ENCODE measurements around the gene ALDOC.

The ALDOC gene

DNA sequence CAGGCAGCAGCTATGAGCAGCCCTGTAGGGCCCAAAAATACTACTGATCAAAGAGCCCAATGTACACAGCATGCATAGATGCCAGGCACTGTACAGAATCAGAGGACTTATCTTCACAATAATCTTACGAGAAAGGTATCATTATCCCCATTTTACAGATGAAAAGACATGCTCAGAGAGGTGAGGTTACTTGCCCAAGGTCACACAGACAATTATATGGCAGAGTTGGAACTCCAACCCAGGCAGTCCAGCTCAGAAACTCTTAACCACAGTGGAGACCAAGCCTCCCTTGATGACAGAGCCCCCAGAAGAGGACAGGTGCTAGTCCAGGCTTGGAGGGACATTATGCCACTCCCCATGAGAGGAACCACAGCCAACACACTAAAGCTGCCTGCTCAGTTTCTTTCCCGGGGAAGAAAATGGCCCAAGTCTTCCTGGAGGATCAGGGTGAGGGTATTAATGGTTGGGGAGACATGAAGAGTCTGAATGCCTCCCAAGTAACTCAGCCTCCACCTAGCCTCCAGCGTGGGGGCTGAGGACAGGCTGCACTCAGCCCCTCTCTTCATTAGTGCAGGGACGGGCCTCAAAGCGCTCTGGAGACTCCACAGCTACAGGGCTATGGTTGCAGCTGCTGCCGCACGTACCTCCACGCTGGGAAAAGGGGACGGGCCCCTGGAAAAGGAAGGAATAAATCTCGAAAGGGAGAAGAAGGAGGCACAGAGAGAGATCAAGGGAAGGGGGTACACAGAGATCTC is 25.1 kb downstream of the ALDOC start:
- no peak for DNase-seq

DNA sequence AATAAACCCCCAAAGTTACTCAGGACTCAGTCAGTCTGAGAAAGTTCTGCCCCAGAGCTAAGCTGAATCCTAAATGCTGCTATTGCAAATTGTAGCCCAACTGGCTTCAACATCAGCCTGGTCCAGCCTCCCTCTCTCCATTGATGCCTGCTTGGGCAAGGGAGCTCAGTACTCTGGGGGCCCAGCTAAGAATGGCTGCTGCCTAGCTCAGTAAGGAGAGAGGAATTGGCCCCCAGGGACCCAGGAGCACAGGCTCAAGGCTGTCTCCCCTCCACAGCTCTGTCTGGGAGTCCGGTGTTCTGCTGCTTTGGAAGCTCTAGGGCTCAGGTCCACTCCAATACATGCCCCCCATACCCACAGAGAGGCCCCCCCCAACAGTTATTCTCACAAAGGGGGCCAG is 25.8 kb downstream of the ALDOC start:
- no peak for DNase-seq

DNA sequence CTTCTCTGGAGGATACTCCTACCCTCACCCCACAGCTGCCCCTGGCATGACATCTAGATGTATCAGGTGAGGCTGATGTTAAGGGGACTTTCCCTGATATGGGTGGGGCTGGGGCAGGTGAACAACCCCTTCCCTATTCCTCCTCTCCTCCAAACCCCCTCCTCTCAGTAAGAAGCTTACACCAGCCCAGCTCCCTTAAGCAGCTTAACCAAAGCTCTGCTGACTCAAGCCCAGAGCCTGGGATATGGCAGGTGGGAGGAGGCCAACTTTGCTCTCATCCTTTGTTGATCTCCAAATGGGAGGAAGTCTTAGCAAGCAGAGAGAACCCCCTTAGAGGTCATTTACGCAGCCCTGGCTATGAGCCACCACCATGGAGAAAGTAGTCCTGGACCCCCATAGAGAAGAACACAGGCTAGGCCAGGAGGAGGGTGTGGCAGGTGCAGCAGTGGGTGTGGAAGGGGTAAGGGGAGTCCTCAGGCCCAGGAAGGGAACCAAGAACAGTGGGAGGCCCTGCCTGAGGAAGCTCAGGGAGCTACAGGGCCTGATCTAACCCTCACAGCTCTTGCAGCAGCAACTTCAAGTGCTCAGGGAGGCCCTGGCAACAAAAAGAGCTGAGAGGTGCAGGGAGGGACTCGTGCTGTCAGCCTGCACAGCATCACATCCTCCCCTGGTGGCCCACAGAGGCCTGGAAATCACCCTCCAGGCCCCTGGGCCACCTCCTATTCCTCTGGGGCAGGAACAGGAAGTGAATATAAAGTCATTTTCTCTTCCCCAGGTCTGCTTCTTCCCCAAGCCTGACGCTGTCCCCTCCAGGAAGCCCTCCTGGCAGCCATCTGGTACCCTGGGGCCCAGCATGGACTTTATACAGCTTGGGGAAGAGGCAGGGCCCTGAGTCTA is 27.2 kb downstream of the ALDOC start:
- no peak for DNase-seq

DNA sequence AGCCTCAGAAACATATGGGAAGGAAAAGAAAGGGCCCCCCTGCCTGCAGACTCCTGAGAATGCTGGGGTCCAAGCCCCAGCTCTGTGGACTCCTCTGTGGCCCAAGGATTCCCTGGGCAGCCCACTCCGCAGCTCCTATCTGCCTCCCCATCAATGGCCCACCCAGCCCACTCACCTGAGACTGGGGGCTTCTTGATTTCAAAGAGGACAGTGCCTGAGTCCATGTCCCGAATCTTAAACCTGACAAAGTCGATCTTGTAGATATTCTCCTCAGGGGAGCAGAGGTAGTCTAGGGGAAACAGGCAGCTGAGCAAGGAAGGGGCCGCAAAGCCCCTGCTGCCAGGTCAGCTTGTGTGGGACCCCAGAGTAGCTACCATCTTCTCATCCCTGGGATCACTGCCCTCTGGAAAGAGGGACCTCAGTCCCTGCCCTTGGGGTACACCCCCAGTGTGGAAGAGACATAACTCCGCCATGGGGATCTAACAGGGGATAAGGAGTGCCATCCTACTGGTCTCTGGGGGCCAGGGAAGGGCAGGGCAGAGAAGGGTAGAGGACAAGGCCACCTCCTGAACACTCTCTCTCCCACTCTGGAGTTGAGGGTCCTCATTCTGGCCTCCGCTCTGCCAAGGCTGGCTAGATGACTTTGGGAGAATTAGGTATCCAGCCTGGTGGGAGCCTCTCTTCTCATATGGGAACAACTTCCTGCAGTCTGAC is 28.1 kb downstream of the ALDOC start:
- no peak for DNase-seq

DNA sequence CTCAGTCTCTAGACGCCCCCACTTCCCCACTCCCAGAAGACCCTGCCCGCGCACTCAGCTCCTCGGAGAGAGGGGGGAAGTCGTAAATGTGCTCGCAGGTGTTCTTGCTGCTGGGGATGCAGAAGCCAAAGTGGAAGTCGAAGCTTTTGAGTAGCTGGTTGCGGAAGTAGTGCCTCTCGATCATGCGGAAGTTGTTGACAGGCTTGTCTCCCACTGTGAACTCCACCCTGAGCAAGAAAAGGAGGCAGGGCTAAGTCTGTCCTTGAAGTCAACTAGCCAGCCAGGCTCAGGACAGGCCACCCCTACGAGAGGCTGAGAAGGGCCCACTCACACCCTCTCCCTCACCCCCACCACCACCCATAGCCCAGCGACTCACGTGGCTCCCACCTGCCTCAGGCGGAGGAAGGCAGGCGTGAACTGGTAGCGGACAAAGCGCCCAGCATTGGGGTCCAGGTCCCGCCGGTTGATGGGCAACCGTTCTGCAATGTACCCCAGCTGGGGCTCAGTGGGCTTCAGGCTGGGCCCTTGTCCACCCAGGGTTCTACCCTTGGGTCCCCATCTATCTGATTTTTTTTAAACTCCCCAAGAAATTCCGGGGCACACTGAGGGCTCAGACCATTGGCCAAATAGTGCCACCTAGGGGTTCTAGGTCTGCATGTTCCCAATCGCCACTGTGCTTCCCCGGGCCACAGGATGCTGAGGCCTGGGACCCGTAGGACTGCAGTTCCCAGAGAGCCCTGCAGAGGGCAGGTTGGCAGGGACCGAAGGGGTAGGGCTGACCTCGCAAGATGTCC is 28.9 kb downstream of the ALDOC start:
- DNase-seq, result no peak

DNA sequence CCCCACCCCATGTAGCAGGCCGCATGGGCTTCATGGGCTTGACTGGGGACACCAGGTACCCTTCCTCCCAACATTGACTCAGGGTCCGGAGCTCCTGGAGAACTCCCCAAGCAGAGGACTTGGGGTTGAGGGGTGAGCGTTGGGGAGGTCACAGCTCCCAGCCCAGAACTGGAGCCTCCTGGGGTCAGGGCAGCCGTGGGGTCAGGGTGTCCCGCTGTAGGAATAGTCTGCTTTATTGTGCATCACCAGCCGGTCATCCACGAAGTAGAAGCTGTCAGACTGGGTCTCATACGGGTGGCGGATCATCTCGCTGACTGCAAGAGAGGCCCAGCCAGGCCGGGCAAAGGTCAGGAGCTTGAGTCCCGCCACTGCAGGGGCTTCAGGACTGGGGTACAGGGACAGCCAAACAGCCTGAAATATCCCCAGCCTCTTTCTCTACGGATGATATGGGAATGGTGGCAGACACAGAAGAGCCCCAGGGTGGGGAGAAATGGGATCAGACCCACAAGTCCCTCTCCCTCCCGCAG is 29.5 kb downstream of the ALDOC start:
- no peak for DNase-seq

DNA sequence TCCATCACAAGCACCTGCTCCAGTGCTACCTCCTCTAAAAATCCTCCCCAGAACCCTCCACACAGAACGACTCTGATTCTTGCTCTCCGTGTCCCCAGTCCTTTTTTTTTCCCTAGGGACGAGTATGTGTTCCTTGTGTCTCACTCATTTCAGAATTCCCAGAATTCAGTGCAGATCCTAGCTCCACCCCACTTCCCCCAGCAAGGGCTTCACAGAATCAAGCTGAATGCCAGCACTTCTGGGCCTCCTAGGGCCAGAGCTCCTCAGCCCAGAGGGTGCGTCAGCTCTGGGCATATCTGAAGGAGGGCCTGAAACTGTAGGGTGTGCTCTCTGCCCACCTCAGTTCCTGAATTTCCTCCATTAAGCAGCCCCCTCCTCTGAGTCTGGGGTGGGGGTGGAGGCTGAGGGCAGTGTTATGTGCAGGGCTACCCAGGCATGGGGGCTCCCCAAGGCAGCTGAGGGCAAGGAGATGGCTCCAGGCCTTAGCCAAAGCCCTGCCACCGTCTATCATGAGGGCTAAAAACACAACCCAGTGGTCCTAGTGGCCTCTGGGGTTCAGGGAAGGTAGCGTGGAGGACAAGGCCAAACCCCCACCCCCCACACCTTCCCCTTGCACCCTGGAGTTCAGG is 30.8 kb downstream of the ALDOC start:
- DNase-seq, result no peak

DNA sequence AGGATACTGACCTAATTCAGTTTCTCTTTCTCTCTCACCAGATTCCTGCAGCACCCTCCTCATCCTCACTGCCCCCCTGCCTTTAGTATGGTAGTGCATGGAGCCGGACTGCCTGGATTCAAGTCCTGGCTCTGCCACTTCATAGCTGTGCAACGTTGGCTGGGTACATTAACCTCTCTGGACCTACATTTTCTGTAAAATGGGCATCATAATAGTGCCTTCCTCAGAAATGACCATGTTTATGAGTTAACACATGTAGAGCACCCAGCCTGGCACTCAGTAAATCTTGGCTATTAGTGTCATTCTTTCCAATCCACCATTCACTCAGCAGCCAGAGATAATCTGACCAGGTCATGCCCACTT is 31.6 kb downstream of the ALDOC start:
- no peak for DNase-seq

DNA sequence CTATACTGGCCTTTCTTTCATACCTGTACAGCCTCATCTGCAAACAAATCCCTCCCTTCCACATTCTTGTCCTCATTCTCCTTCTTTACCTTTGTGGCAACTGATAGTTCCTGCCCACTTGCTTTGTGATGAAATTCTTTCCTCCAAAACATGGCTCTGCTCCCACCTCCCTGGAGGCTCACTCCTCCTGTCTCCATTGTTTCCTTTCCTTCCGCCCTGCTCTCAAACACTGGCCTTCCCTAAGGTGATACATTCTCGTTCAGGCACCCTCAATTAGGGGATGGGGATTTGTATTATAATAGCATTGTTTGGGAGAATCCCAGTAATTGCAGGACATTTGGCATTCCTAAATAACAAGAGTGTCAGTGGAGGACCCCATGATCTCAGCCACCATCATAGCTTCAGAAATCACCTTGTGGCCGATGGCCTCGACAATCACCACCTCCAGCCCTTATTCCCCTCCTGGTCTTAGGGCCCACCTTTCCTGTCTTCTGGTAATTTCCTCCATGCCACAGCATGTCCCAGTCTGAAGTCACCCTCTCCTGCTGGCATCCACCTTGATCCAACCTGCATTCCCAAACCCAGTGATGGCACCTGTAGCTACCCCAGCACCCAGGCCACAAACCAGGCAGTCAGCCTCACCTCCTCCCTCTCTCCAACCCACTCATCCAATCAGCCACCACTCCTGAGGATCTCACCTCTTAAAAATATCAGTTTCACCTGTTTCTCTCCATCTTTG is 32.1 kb downstream of the ALDOC start:
- DNase-seq, result no peak

DNA sequence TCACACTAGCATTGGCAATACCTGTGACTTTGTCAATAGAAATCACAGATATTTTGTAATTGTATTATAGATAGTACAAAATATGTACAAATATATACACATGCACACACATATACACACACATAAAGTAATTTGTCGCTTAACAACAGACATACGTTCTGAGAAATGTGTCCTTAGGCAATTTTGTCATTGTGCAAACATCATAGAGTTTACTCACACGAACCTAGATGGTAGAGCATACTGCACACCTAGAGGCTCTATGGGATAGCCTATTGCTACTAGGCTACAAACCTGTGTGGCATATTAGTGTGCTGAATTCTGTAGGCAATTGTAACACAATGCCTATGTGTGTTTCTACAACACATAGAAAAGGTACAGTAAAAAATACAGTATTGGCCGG is 35.3 kb downstream of the ALDOC start:
- no peak for DNase-seq

DNA sequence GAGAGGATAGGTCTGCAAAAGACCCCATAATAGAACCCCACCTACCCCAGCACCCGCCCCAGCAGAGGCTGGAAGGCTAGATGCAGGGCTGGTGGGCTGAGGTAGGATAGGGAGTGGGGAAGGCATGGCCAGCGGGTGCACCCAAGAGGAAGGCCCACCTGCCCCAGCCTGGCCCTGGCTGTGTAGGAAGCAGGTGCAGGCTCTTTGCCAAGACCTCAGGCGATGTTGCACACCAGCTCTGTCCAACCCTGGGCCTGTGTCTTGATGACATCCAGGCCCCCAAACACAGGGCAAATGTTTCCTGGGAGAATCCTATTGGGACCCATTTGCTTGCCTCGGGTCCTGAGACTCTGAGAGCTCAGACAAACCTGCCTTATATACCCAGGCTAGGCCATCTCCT is 36.5 kb downstream of the ALDOC start:
- DNase-seq, result no peak

DNA sequence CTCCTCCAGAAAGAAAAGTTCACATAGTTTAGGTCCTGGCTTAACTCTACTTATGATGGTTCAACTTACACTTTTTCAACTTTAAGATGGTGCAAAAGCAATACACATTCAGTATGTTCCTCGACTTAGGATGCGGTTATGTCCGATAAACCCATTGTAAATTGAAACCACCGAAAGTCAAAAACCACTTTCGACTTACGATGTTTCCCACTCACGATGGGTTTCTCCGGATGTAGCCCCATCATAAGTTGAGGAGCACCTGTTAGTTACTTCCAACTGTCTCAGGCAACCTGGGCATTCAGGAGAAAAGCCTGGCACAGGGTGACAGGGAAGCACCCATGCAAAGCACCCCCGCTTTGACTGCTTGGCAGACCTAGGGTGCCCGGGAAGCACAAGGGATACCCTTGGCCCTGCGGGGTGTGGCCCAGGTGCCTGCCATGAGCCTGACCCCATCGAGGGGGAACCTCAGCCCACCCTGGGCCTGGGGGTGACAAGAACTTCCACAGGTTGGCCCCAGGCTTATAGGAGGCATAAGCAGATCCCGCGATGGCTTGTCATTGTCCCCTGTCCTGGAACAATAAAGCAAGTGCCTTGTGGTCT is 38.3 kb downstream of the ALDOC start:
- no peak for DNase-seq

DNA sequence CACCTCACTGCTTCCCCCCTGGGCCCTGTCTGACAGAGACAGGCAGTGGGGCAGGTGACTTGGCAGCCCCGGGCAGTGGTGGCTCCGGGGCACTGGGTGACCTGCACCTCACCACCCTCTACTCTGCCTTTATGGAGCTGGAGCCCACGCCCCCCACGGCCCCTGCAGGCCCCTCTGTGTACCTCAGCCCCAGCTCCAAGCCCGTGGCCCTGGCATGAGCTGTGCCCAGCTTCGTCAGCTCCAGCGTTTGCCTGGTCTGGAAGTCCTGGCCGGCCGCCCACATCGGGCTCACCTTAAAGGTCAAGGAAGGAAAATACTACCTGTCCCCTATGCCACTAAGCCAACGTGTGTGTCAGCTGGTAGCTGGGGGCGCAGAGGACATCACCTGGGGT is 39.5 kb downstream of the ALDOC start:
- DNase-seq, result no peak

DNA sequence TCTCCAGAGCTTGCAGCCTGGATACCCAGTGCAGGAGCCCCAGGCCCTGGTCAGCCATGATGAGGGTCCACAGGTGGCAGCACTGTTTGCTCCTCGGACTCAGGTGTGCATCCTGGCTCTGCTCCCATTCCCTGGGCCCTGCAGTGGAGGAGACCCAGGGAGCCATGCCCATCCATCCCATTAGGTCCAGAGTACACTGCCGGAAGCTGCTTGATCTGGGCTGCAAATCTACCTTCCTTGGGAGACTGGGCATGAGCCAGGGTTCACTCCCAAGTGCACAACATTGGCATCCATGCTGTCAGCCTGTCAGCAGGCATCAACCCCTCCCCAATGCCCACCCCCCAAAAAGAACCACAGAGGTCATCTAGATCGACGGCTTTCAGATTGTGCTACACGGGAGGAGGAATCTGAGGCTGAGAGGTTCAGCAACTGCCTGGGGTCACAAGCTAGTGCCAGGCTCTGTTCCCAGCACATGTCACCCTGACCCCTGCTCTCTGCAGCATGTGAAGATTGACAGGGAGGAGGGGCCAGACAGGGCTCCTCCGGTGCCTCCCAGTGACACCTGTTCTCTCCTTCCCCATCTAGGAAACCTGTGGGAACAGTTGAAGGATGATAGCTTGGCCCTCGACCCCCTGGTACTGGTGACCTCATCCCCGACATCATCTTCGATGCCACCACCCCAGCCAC is 40.0 kb downstream of the ALDOC start:
- no peak for DNase-seq

DNA sequence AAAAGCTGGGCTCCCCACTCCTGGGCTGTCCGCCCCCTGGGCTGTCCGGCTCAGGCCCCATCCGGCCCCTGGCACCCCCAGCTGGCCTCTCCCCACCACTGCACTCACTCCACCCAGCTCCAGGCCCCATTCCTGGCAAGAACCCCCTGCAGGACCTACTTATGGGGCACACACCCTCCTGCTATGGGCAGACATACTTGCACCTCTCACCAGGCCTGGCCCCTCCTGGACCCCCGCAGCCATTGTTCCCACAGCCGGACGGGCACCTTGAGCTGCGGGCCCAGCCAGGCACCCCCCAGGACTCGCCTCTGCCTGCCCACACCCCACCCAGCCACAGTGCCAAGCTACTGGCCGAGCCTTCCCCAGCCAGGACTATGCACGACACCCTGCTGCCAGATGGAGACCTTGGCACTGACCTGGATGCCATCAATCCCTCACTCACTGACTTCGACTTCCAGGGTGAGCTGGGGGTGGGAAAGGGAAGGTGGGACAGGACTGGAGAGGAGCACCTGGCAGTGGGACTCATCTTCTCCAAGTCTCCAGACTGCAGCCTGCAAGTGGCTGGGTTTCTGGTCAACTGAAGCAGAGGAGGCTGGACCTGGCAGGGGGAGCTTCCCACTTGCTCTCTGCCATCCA is 41.8 kb downstream of the ALDOC start:
- no peak for DNase-seq

DNA sequence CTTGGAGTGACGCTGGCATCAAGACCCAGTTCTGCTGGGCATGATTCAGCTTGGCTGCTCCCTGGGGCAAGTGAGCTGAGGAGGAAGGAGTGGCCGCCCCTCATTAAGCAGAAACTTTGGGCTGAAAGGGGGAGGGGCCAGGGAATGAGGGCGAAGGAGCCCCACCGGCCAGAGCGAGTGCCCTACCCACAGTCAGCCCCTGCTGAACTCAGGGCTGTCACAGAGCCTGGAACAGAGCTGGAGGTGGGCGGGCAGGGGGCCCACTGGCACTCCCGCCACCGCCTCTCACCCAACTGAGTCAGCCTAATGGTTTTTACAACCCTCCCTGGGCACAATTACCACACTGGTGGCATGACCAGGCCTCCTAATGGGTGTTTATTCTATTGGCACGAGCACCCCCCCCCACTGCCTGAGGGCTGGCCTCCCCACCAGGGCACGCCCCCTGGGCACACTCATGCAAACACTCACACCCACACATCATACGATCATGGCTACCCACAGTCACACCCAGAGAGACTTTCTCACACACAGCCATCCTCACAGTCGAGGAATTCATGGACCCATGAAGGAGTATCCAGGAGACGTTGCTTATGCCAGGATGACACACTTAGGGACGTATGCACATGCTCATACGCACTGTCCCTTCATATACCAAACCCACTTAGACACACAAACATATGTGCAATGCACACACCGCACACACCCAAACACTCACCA is 43.4 kb downstream of the ALDOC start:
- no peak for DNase-seq

DNA sequence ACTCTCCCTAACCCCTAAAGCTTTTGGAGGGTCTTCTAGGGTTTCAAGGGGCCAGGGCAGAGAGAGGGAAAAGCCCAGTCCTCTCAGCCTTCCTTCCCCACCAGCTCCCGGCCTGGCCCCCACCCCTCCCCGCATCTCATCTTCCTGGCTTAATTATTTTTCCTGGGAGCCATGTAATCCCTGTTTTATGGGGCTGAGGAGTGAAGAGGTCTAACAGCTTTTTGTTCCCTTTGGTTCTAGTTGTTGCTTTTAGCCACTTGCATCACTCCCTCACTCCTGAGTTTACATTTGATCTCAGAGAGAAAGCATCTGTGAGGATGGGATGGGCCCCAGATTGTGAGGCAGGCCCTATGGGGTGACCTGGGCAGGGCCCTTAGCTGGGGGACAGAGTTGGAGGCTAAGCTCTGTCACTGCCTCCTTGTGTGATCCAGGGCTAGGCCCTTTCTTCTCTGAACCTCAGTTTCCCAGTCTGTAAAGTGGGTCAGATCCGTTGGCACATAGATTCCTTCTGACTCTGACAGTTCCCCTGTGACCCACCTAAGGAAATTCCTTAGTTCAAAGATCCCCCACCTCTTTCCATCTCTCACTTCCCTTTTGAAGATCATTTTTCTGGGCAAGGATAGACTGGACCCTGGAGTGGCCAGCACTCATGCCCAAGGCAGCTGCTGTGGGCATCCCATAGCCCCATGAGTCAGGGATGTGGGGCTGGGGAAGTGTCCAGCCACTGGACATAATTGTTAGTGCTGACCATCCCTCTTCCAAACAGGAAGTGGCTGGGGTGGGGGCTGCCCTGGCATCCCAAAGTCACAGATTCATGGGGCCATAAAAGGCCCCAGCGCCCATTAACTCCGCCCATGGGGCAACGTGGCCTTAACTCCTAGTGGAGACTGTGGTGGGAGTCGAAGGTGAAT is 44.4 kb downstream of the ALDOC start:
- DNase-seq, result no peak

DNA sequence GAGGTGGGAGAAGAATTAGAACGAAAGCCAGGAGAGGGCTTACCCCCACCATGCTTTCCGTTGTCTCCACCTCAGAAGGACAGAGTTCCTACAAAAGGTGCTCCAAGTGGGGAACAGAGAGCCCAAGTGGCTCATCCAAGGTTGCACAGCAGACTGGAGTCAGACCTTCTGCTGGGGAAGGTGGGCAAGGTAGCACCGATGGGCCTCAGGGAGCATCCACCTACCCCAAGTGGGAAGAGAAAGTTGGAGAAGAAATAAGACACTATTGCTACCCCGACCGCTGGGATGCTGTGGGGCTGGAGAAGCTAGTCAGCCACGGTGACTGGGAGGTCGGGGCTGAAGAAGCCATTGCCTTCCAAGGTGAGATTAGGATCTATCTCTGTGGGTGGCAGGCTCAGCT is 45.8 kb downstream of the ALDOC start:
- DNase-seq, result no peak
